ENCODE results near the gene DEFB129. TPM values are rescaled to one million over a fixed set of nuclear protein-coding genes. Genes with fewer than 3 reads are reported as not detected.
"Not testable (repeated sequence)": the region's sequence is repeated elsewhere in the genome, so short reads cannot be mapped to it uniquely, and the experiment has no call there.

The DEFB129 gene
- not detected for total RNA-seq

- Histone ChIP-seq H3K27me3 (ENCODE audit: insufficient read depth, low read length) (peaks cover 2% of the 10 kb centered on the region), H3K4me3 (ENCODE audit: low read length) (no peak within 1 kb of the TSS), H3K4me1 (ENCODE audit: insufficient read depth, low read length) (peaks cover 8% of the 10 kb centered on the region), H3K9me3 (ENCODE audit: low read depth, low read length) (no peaks in the 10 kb centered on the region)
These were observed at the start of gene DEFB129 for GRCh38 chr20:226958-227357. Gene DEFB129 (plus strand): TSS chr20:227258. CDS start chr20:227289, 31 bp downstream.

DNA sequence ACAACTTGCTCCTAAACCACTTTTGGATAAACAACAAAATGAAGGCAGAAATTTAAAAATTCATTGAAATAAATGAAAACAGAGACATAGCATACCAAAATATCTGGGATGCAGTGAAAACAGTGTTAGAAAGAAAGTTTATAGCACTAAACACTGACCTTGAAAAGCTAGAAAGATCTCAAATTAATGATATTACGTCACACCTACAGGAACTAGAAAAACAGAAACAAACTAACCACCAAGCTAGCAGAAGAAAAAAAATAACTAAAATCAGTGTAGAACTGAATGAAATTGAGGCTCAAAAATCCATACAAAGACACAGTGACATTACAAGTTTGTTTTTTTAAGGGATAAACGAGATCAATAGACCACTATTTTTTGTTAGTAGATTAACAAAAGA, 42.8 kb upstream of the DEFB129 start:
- Histone ChIP-seq H3K27me3 (ENCODE audit: insufficient read depth, low read length) (peaks cover 33% of the 10 kb centered on the region), H3K4me3 (ENCODE audit: low read length) (no peak overlapping the region), H3K9me3 (ENCODE audit: low read depth, low read length) (peaks cover 9% of the 10 kb centered on the region), H3K4me1 (ENCODE audit: insufficient read depth, low read length) (no peaks in the 10 kb centered on the region)

DNA sequence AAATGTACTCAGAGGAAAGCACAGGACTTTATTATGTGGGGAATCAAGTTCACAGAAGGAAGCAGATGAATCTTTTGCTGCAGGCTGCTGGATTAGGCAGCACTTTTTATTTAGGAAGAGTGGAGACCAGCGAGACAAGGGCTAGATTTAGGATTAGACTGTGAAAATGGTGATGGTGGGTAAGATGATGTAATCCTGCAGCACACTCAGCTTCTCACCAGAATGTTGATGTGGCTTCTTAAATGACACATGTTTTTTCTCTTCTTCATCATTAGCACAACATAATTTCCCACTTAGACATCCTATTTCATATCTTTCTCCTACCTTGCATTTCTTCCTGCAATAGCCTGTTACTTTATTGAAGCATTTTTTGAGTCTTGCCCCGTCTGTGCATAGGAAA, 39.3 kb upstream of the DEFB129 start:
- Histone ChIP-seq H3K9me3 (ENCODE audit: low read depth, low read length) (peaks cover 9% of the 10 kb centered on the region), H3K27me3 (ENCODE audit: insufficient read depth, low read length) (peaks cover 21% of the 10 kb centered on the region), H3K4me3 (ENCODE audit: low read length) (no peak overlapping the region), H3K4me1 (ENCODE audit: insufficient read depth, low read length) (no peaks in the 10 kb centered on the region)

DNA sequence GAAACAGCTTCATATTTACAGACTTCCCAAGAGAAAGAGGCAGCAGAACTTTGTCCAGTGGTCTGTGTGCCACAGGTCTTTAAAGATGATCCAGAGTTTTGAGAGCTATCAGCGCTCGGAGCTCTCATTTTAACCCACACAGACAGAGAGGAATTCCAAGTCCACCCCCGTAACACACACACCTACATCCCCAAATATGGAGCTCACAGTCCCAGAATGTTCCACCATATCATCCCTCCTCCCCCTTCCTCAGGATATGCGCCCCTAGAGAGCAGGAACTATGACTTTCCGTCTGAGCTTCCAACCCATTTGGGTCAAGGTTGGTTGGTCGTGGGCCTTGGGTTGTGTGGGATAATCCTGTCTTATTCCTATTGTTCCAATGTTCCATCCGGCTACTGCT, 37.4 kb upstream of the DEFB129 start, which contains the start of gene DEFB128:
Gene DEFB128 (minus strand): TSS at position 101 of the 400 bp plus-strand sequence. CDS start 88 bp downstream, at position 13.
- Histone ChIP-seq H3K4me3 (ENCODE audit: low read length) (no peak within 1 kb of the TSS), H3K4me1 (ENCODE audit: insufficient read depth, low read length) (no peaks in the 10 kb centered on the region), H3K9me3 (ENCODE audit: low read depth, low read length) (peaks cover 3% of the 10 kb centered on the region), H3K27me3 (ENCODE audit: insufficient read depth, low read length) (peaks cover 5% of the 10 kb centered on the region)

GRCh38 chr20:198225-198624, 28.8 kb upstream of the DEFB129 start:
- H3K4me3 ChIP-seq (ENCODE audit: low read length): no peak overlapping the region
- no peaks in the 10 kb centered on the region for H3K9me3 ChIP-seq (ENCODE audit: low read depth, low read length)
- H3K4me1 ChIP-seq (ENCODE audit: insufficient read depth, low read length): no peaks in the 10 kb centered on the region
- H3K27me3 ChIP-seq (ENCODE audit: insufficient read depth, low read length): peaks cover 4% of the 10 kb centered on the region

DNA sequence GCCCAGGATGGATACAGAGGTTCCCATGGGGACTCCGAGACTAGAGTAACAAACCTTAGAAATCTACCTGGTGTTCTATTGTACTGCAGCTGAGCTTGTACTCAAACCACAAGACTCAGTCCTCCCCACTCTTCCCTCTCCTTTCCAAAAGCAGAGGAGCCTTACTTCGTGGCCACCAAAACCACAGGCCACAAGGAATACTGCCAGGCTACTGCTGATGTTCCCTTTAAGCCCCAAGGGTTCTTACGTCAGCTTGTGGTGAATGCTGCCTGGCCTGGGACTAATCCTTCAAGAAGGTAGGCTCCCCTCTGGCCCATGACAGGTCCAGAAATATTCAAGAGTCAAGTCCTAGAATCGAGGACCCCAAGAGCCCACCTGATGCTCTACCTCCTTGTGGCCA, 27.1 kb upstream of the DEFB129 start:
- H3K4me1 ChIP-seq (ENCODE audit: insufficient read depth, low read length): no peaks in the 10 kb centered on the region
- H3K4me3 ChIP-seq (ENCODE audit: low read length): no peak overlapping the region
- no peaks in the 10 kb centered on the region for H3K9me3 ChIP-seq (ENCODE audit: low read depth, low read length)
- peaks cover 4% of the 10 kb centered on the region for H3K27me3 ChIP-seq (ENCODE audit: insufficient read depth, low read length)

DNA sequence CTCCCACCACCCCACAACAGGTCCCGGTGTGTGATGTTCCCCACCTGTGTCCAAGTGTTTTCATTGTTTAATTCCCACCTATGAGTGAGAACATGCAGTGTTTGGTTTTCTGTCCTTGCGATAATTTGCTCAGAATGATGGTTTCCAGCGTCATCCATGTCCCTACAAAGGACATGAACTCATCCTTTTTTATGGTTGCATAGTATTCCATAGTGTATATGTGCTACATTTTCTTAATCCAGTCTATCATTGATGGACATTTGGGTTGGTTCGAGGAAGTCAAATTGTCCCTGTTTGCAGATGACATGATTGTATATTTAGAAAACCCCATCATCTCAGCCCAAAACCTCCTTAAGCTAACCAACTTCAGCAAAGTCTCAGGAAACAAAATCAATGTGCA, 23.4 kb upstream of the DEFB129 start:
- not testable (repeated sequence) for H3K4me1 ChIP-seq (ENCODE audit: insufficient read depth, low read length); H3K4me3 ChIP-seq (ENCODE audit: low read length); H3K27me3 ChIP-seq (ENCODE audit: insufficient read depth, low read length); H3K9me3 ChIP-seq (ENCODE audit: low read depth, low read length)

GRCh38 chr20:208942-209566, 18.0 kb upstream of the DEFB129 start:
- no peak overlapping the region for H3K4me3 ChIP-seq (ENCODE audit: low read length)
- peaks cover 4% of the 10 kb centered on the region for H3K27me3 ChIP-seq (ENCODE audit: insufficient read depth, low read length)
- H3K4me1 ChIP-seq (ENCODE audit: insufficient read depth, low read length): no peaks in the 10 kb centered on the region
- H3K9me3 ChIP-seq (ENCODE audit: low read depth, low read length): no peaks in the 10 kb centered on the region

DNA sequence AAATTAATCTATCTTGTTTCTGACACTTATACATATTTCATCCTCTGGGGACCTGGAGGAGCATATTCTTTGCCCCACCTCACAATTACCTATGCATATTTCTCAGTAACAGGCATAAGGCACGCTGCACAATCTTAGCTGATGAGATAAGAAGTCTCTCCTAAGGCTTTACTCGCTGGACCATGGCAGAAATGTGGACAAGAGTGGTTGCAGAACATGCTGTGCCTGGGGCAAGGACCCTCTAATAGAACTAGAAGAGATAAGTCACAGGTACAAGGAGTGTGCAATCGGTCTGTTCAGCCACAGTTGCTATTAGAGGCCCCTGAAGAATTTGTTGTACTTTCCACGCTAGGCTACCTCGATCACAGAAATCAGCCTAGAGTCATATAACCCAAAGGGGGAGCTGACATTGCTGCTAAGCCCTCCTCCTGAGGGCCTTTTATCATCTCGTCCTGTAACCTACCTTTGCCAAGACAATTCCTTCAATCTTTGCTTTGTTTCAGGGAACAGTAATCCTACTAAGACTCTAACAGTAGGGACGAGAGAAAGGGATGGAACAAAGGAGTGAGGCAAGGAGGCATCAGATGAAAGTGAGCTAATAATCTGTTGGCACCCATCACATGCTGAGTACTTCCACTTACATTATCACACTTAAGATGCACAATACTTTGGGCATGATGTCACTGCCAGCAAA, 16.1 kb upstream of the DEFB129 start:
- peaks cover under 1% of the 10 kb centered on the region for H3K27me3 ChIP-seq (ENCODE audit: insufficient read depth, low read length)
- no peaks in the 10 kb centered on the region for H3K9me3 ChIP-seq (ENCODE audit: low read depth, low read length)
- H3K4me3 ChIP-seq (ENCODE audit: low read length): no peak overlapping the region
- H3K4me1 ChIP-seq (ENCODE audit: insufficient read depth, low read length): no peaks in the 10 kb centered on the region

- no peaks in the 10 kb centered on the region for H3K4me1 ChIP-seq (ENCODE audit: insufficient read depth, low read length)
- peaks cover 5% of the 10 kb centered on the region for H3K27me3 ChIP-seq (ENCODE audit: insufficient read depth, low read length)
- H3K4me3 ChIP-seq (ENCODE audit: low read length): no peak overlapping the region
- no peaks in the 10 kb centered on the region for H3K9me3 ChIP-seq (ENCODE audit: low read depth, low read length)
These were observed 12.7 kb upstream of the DEFB129 start for GRCh38 chr20:214383-214782.

- H3K27me3 ChIP-seq (ENCODE audit: insufficient read depth, low read length): peaks cover 17% of the 10 kb centered on the region
- no peaks in the 10 kb centered on the region for H3K9me3 ChIP-seq (ENCODE audit: low read depth, low read length)
- H3K4me1 ChIP-seq (ENCODE audit: insufficient read depth, low read length): no peaks in the 10 kb centered on the region
- no peak overlapping the region for H3K4me3 ChIP-seq (ENCODE audit: low read length)
These were observed 11.3 kb upstream of the DEFB129 start for GRCh38 chr20:215796-216195.

DNA sequence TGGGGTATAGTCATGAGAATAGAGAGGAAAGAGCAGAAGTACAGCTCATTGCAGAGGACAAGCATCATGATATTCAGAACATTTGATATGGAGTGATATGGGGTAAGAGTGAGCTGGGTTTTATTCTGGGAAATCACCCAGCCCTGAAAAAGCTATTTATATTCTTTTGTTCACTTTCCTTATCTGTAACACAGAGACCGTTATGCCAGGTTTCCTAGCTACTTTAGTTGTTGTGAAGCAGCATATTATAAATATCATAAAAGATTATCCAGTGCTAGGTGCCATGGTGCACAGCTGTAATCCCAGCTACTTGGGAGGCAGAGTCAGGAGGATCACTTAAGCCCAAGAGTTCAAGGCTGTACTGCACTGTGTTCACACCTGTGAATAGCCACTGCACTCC, 9.8 kb upstream of the DEFB129 start:
- no peaks in the 10 kb centered on the region for H3K4me1 ChIP-seq (ENCODE audit: insufficient read depth, low read length)
- H3K27me3 ChIP-seq (ENCODE audit: insufficient read depth, low read length): peaks cover 21% of the 10 kb centered on the region

DNA sequence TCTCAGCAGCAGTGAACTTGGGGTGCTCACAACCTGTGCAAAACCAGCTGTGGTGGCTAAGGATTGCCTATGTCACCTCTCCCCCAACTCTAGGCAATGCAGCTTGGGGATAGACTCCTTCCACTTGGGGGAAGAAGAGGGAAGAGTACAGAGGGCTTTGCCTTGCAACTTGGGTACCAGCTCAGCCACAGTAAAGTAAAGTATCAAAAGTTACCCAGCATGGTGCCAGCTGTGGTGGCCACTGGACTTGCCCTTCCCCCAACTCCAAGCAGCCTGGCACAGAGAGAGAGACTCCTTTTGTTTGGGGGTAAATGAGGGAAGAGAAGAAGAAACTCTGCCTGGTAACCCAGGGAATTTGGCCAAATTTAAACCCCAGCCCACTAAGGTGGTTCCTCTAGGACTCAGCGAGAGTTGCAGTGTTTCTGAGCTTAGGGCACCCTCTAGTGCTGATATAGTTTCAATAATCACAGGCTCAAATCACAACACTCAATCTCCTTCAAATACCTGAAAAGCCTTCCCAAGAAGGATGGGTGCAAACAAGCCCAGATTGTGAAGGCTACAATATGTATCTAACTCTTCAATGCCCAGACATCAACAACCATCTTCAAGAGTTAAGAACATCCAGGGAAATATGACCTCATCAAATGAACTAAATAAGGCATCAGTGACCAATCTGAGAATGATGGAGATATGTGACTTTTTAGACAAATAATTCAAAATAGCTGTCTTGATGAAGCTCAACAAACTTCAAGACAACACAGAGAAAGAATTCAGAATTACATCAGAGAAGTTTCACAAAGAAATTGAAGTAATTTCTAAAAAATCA, 7.6 kb upstream of the DEFB129 start:
- H3K4me3 ChIP-seq (ENCODE audit: low read length): no peak overlapping the region
- peaks cover 21% of the 10 kb centered on the region for H3K27me3 ChIP-seq (ENCODE audit: insufficient read depth, low read length)
- no peaks in the 10 kb centered on the region for H3K9me3 ChIP-seq (ENCODE audit: low read depth, low read length)
- no peaks in the 10 kb centered on the region for H3K4me1 ChIP-seq (ENCODE audit: insufficient read depth, low read length)

More for the DNA sequence above, 9.8 kb upstream of the DEFB129 start:
- H3K4me3 ChIP-seq (ENCODE audit: low read length): no peak overlapping the region
- no peaks in the 10 kb centered on the region for H3K9me3 ChIP-seq (ENCODE audit: low read depth, low read length)

- H3K4me1 ChIP-seq (ENCODE audit: insufficient read depth, low read length): no peaks in the 10 kb centered on the region
- no peaks in the 10 kb centered on the region for H3K9me3 ChIP-seq (ENCODE audit: low read depth, low read length)
- peaks cover 21% of the 10 kb centered on the region for H3K27me3 ChIP-seq (ENCODE audit: insufficient read depth, low read length)
- H3K4me3 ChIP-seq (ENCODE audit: low read length): no peak overlapping the region
These were observed 5.7 kb upstream of the DEFB129 start for GRCh38 chr20:221258-221830.

DNA sequence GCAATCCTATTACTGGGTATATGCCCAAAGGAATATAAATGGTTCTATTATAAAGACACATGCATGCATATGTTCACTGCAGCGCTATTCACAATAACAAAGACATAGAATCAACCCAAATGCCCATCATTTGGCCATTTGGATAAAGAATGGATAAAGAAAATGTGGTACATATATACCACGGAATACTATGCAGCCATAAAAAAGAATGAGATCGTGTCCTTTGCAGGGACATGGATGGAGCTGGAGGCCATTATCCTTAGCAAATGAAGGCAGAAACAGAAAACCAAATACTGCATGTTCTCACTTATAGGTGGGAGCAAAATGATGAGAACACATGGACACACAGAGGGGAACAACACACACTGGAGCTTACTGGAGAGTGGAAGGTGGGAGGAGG, 1.2 kb upstream of the DEFB129 start:
- not testable (repeated sequence) for H3K4me1 ChIP-seq (ENCODE audit: insufficient read depth, low read length); H3K4me3 ChIP-seq (ENCODE audit: low read length); H3K9me3 ChIP-seq (ENCODE audit: low read depth, low read length); H3K27me3 ChIP-seq (ENCODE audit: insufficient read depth, low read length)
